COR-L47 (cell line): ENCODE measurements around the gene NACC1.

ENCODE experiments used
- DNase-seq: peaks from one replicate; lab custom pipeline; 2025; lab: John Stamatoyannopoulos, UW

NACC1 gene

DNA sequence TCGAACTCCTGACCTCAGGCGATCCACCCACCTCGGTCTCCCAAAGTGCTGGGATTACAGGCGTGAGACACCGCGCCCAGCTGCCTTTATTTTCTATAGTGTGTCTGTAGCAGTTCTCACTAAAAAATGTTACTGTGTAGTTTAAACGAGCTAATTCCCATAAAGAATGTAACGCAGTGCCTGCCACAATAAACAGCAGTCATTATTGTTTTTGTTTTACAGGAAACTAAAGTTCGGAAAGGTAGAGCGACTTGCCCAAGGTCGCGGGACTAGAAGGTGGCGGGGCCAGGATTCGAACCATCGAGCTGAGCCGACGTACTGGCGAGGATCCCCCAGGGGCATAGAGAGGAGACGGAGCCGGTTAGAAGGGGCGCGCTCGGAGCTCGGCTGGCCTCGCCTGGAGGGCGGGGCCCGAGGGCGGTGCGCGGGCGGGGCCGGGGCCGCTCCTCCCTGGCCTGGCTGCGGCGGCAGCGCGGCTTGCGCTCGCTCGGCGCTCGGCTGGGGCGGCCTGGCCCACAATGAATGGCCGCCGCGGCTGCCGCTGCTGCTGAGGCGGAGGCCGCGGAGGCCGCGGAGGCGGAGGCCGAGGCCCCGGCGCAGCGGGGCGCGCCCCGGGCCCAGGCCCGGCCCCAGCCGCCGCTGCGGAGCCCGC, at the start of gene NACC1:
Gene NACC1 (plus strand): TSS at position 493 of the 652 bp plus-strand sequence. CDS start 16,944 bp downstream, outside the sequence.
- peak; percentile 86 for DNase-seq

DNA sequence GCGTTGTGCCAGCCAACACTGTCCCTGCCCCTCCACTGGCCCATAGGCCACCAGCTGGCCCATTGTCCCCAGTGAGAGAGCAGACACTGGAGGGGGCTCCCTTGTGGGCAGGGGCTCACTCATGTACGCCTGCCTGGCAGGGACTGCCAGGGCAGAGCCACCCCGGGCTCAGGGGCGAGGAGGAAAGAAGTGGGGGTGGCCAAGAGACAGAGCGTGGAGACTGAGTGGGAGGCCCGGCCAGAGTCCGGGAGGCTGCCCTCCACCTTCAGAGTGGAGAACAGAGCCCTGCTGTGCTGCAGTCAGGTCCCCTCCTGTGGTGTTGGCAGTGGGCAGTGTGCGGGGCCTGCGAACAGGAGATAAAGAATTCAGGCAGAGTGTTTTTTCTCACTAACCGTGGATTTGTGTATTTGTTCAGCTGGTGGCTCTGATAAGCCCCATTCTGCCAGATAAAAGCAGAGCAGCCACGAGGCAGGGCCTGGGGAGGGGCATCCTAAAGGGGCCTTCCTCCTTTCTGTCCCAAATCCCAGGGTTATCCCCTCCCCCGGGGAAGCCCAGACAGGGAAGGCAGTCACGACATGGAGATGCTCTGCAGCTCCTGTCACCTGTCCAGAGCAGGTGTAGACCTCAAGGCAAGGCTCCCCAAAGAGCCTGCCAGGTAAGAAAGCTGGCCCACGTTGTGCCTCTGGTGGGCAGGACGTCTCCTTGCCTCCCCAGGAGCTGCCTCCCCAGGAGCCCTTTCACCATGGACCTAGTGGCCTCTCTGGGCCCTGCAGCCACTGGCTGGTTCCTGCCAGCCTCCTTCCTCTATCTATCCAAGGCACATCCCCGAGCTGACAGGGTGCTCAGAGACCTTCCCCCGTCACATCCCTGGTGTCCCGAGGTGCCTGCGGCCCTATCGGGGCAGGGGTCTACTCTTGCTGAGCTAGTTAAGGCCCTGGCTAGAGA, 48.4 kb upstream of the NACC1 start:
- peak; percentile 58 for DNase-seq

DNA sequence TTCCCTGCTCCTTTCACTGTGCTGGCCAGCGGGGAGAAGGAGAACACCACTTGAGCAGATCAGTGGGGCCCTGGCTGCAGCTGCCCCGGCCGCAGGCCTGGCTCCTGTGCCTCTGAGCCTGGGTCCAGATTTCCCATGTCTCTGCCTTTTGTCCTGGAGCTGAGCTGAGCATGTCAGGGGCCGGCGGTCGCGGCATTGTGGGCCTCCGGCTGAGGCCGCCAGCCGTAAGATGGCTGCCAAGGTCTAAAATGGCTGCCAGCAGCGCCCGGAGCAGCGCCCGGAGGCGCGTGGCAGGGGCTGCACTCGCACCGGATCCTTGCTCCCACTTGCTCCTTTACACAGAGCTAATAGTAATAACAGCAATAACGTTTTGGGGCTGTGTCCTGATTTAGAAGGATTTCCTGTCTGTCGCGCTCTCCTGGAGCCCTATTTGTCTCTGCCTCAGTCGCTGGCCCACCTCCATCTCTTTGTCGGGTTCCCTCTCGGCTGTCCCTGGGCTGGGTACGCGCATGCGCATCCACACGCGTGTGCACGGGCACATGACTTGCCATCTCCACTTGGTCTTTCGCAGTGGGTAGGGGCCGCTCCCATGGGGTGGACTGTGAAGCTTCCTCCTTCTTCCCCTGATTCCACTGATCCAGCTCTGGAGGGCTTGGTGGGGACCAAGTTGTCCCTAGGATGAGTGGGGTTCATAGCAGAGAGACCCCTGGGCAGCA, 47.5 kb upstream of the NACC1 start:
- no peak for DNase-seq

DNA sequence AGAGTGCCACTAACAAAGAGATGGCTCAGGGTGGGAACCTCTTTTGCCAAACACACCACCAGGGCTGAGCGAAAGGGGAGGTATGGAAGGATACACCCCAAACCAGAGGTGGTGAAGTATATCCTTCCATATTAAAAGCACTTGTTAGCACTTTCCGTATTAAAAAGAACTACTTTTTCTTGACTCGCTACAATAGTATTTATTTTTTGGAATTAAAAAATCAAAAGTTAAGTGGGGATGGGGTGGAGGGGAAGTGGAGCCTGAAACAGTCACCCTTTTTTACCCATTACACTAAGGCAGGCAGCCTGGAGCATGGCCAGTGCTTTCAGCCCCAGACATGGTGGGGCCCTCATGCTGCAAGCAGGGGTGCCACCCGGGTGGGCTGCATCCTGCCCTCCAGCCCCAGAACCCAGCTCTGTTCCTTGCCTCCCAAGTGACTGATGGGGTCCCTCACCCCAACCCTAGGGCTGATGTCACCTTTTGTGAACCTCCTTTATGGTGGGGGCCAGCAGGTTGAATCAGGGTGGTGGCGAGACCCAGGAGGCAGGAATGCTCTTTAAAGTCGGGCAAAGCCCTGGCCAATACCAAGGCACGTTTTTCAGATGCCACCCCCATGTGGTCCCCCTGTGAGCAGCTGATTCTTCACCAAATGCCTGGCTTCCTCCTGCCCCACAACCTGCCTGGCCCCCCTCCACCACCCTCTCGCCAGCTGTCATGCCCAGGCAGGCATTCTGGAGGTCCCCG, 46.4 kb upstream of the NACC1 start:
- DNase-seq: no peak

DNA sequence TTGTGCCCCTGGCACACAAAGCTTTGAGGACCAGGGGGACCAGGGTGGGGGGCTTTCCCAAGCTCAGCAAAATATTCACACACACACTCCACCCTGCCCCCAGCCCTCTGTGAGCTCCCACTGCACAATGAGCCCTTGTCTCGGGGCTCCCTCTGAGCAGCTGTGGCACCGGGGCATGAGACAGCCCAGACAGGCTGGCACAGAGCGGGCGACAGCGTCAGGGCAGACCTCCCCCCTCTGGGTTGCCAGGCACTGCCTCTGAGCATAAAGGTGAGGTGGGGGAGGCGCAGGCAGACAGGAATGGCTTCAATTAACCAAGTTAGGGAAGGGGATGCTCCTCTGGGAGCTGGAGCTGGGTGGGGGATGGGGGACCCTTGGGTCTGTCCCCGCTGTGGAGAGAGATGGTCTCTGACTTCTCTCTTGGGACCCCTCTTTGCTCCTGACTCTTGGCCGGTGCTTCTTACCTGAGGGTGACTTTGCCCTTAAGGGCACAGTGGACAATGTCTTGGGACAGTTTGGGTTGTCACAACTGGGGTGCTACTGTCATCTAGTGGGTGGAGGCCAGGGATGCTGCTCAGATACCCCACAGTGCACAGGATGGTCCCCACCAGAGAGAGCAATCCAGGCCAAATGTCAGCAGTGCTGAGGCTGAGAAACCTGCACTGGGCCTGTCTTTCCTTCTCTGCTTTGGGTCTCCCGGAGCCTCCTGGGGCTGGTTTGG, 45.7 kb upstream of the NACC1 start:
- no peak for DNase-seq

DNA sequence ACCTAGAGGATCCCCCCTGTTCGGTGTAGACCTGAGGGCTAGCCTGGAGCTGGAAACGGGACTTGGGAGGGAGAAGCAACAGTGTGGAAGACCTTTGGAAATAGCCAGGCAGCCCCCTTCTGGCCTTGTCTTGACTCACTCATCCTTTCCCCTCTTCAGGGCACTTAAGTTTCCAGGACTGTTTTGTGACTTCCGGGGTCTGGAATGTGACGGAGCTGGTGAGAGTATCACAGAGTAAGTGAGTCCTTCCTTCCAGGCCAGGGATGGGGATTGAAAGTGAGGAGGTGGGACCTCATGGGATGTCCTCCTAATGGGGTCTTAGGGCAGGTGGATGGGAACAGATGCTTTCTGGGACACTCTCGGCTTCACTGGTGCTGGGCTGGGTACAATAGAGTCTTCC, 44.8 kb upstream of the NACC1 start:
- no peak for DNase-seq

DNA sequence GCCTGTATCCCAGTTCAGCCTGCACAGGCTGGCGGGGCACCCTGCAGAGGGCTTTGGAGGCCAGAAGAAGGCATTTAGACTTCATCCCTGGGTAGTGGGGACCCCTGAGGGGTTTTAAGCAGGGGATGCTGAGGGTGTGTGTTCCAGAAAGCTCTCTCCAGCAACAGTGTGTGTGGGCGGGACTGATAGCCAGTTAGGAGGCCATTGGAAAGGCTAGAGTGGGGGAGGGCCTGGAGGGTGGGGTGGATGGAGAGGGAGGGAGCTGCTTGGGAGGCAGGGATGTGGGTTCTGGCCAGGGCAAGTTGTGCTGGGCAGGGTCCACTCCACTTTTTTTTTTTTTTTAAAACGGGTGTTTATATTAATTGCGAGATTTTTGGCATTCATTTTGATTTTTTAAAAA, 43.7 kb upstream of the NACC1 start:
- DNase-seq: no peak

DNA sequence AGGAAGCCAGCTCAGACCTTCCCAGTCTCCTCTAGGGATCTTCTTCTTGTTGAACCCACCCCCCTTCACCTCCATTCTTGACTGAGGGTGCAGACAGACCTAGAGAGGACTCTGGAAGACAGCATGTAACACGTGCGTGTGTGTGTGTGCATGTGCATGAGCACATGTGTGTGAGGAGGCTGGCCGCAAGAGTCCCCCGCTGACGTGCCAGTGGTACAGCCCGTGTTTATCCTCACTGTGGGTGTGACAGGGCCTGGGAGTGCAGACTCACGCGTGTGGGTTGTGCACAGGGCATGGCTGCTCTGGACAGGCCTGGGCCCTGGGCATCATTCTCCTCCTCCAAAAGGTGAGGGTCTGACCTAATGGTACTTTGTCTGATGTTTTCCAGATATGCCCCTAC, 41.7 kb upstream of the NACC1 start:
- DNase-seq: no peak

DNA sequence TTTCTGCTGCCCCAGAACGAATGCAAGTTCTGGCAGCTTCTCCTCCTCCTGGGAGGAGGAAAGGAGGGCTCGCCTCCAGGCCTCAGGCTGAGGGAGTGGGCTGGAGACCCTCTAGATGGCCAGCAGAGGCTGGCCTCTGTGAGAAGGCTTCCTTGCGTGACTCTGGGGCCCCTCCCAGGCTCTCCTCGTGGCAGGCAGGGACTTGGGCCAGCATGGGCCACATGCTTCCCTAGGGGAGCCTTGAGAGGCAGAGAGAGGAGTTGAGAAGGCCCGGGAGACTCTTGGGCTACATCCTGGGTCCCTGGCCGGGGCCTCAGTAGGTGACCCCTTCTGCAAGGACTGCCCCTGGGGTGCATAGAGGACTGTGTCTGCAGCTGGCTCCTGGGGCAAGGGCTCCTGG, 41.3 kb upstream of the NACC1 start:
- DNase-seq: no peak

DNA sequence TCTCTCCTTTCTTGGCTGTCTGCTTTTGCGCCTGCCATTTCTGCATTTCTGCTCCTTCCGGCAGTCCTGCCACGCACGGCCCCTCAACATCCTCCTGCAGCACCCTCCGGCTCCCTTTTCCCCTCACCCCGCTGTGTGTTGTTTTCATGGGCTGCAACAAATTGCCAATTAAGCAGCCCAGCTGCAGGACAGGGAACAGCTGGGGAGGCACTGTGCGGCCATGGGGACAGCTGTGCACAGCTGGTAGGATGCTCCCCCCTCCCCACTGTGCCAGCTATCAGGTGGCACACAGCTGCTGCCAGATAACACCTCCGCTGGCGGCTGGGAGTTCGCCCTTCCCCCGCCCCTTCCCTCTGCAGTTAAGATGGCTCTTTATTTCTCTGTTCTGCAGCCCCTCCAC, 40.8 kb upstream of the NACC1 start:
- DNase-seq: peak; percentile 38

DNA sequence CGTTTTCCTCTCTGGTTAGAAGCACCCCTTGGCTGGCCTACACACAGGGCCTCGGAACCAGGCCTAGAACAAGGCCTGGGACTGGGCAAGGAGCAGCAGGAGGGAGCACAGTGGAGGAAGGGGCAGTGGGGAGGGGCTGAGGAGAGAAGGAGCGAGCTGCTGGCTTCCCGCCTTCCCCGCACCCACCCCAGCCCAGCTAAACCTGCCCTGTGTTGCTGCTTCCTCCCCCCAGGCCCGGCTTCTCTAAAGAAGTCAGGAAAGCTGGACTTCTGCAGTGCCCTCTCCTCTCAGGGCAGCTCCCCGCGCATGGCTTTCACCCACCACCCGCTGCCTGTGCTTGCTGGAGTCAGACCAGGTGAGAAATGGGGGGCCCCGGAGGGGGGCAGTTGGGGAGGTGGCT, 39.7 kb upstream of the NACC1 start:
- DNase-seq: no peak

DNA sequence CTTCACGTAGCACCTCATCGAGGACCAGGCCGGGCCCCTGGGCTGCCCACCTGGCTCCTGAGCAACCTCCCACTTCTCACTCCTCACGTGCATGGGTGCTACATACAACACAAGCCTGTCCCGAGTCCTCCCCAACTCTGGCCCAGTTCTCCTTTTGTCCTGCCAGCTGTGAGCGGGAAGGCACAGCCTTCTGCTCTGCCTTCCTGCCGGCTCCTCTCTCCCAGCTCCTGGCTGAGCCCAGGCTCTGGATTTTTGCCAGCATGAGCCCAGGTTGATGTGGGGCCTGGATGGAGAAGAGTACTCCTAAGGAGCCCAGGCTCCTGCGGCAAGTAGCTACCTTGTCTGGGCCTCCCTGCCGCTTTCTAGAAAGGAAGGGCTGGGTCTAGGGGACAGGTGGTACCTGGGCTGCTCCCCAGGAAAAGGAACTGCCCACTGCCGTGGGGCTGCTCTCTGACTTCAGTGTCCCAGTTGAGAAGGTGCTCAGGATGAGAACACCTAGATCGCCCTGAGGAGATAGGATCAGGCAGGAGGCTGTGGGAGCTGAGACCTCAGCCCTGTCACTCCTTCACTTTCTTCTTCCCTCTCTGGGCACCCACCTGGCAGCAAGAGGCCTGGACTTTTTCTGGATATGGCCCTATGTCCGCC, 39.0 kb upstream of the NACC1 start:
- DNase-seq: peak; percentile 51

DNA sequence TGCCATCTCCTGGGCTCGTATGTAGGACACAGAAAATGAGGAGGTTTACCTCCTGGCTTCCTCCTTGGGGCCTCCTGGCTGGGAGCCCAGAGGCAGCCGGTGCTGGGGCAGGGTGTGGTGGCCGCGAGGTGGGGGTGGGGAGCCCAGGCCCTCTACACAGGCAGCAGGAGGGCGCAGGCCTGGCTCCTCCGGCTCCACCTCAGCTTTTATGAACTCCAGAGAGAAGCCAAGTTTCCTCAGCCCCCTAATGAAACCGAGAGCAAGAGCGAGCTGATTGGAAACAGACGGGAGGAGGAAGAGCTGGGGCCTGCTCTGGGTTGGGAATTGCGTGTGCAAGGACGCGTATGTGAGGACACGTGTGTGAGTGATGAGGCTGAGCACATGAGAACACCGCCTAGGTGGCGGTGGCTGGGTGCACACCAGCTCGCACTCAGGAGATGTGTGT, 38.5 kb upstream of the NACC1 start:
- DNase-seq: peak; percentile 83

DNA sequence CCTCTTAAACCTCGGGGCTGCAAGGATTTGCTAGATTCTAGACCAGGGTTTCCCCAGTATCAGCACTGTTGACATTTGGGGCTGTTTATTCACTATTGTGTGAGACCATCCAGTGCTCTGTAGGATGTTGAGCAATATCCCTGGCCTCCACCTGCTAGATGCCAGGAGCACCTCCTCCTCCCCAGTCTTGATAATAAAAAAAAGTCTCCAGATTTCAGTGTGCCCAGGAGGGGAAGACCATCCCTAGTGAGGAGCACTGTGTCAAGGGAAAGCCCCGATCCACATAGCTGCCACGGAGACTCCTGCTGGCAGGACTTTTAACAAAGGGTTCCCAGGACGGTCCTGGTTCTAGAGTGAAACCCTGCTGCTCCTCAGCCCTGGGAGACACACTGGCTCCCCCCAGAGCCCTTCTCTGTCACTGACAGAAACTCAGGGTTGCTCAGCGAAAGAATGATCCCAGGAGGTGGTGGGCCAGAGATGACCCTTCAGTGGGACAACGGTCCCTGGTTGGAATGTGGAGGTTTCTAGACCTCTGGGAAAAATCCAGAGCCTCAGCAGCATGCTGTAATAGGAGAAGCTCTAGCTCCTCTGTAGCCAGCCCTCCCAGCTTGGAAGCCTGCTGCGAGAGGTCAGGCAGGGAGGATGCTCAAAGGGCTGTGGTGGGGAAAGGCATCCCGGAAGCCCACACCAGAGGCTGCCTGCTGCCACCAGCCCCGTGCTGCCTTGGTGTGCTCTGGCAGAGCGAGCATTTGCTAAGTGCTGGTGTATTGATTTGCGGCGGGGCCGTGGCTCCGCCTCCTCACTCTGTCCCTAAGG, 35.7 kb upstream of the NACC1 start:
- DNase-seq: peak; percentile 15

DNA sequence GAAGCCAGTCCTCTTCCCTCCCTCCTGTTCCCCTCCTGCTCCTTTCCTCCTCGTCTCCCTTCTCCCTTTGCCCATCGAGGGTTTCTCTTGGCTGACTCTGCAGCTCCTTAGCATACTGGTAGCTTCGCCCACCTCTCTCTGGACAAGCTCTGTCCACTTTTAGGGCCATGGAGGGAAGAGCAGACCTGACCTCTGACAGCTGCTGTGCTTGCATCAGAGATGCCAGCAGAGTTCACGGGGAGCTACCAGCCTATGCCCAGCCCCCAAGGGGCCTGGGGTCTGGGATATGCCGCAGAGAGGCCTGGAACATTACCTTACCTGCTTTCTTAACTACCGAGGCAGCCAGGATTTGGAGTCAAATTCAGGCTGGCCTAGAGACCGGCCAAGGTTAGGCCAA, 35.1 kb upstream of the NACC1 start:
- no peak for DNase-seq

DNA sequence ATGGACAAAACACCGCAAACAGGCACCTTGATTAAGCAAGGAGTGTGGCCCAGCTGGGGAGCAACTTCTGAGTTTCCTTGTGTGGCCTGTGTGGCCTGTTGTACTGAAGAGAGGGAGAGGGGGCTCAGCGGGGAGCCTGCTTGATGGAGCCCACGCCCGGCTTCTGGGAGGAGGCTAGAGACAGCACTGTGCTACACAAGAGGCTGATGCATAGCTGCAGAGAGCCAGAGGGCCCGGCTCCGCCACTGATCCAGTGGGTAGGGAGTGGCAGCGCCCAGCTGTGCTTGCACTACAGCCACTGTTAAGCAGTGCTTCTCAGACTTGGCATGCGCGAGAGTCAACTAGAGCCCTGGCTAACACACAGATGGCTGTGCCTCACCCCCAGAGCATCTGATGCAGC, 34.4 kb upstream of the NACC1 start:
- DNase-seq: peak; percentile 30

DNA sequence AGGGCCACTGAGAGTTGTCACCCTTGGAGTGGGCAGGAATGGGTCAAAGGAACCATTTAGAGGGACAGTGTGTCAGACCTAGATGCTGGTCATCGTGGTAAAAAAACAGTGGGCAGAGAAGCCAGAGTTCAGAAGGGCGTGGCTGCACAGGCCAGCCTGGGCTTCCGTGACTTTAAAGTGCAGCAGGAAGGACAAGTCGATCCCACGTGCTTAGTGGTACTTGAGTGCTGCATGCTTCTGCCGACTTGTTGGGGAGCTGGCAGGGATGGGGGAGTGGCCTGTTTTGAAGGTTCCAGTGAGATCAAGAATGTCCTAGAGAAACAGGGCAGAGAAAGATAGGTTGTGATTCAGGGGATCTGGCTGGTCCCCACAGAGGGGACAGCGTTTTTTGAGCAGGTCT, 32.4 kb upstream of the NACC1 start:
- no peak for DNase-seq

DNA sequence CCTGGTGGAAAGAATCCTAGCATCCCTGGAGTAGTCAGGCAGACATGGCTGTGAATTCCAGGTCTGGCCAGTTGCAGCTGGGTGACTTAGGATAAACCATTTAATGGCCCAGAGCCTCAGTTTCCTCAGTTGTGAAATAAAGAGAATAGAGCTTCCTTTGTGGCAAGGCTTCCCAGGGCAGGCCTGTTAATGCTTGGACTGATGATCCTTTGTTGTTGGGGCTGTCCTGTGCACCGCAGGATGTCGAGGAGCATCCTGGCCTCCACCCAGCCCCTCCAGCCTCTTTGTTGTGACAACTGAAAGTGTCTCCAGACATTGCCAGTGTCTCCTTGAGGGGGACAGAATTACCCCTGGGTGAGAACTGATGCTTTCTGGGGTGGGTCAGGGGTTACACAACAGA, 31.7 kb upstream of the NACC1 start:
- no peak for DNase-seq

DNA sequence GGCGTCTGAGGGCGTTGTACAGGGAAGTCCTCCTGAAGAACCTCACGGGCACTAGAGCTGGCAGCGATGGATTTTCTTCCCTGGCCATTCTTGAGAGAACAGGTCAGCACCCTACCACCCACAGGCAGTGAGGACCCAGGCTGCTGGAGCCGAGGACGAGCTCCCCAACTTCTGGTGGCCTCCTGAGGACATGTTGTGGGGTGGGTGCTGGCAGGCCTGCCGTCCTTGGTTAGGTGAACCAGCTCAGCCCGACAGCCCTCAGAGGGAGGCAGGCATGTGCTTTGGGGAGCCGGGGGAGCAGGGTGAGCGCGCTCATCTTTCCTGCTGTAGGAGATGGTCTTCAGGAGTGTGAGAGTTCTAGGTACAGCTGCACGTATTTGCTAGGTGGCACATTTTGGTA, 30.8 kb upstream of the NACC1 start:
- no peak for DNase-seq
